Immature natural killer cell (primary cell): ENCODE data around the gene GSC. TPM values are rescaled to one million over a fixed set of nuclear protein-coding genes. Genes with fewer than 3 reads are reported as not detected.

Experiments used
- DNase-seq, 3 donors: peaks; one replicate each; pipeline ENCODE4 v3.0.0; 2022; ENCODE audit warnings: mixed read lengths in 1 of 3
- H3K27ac Mint-ChIP-seq, 6 donors: one replicate each; pipeline ENCODE4 v1.8.0; 2020; ENCODE audit warnings: mixed read lengths in 6 of 6, mild to moderate bottlenecking in 5 of 6, inconsistent platforms in 4 of 6, moderate library complexity in 3 of 6
- H3K27me3 Mint-ChIP-seq, 3 donors: one replicate each; pipeline ENCODE4 v1.8.0; 2020 to 2021; ENCODE audit warnings: low read depth in 3 of 3, mild to moderate bottlenecking in 3 of 3, mixed read lengths in 3 of 3, moderate library complexity in 3 of 3, inconsistent platforms in 1 of 3
- H3K36me3 Mint-ChIP-seq, 3 donors: one replicate each; pipeline ENCODE4 v1.8.0; 2020; ENCODE audit warnings: mixed read lengths in 3 of 3, inconsistent platforms in 2 of 3, mild to moderate bottlenecking in 2 of 3
- H3K4me1 Mint-ChIP-seq, 2 donors: one replicate each; pipeline ENCODE4 v1.8.0; 2020; ENCODE audit warnings: inconsistent platforms in 2 of 2, mild to moderate bottlenecking in 2 of 2, mixed read lengths in 2 of 2, moderate library complexity in 1 of 2
- H3K4me3 Mint-ChIP-seq, 5 donors: one replicate each; pipeline ENCODE4 v1.8.0; 2020; ENCODE audit warnings: mild to moderate bottlenecking in 5 of 5, mixed read lengths in 5 of 5, inconsistent platforms in 3 of 5, moderate library complexity in 3 of 5
- H3K9me3 Mint-ChIP-seq, 6 donors: one replicate each; pipeline ENCODE4 v1.8.0; 2020; ENCODE audit warnings: mild to moderate bottlenecking in 6 of 6, mixed read lengths in 6 of 6, inconsistent platforms in 4 of 6, moderate library complexity in 3 of 6
- polyA plus RNA-seq, 3 donors: library from polyadenylated mRNA; unstranded; fragments of 300-500 nt; fragmentation: Illumina TruSeq; gene quantifications; one replicate each; pipeline ENCODE4 v1.2.3, GENCODE V29; 2021

GSC gene
- polyA plus RNA-seq, 3 donors from 2014 or later = not detected

GRCh38 chr14:94779713-94780112 lies 9.8 kb upstream of the GSC start:
- H3K4me3 Mint-ChIP-seq = no peak overlapping the region
- no peaks in the 10 kb centered on the region for H3K36me3 Mint-ChIP-seq
- DNase-seq = no peak
- no peaks in the 10 kb centered on the region for H3K4me1 Mint-ChIP-seq
- peaks cover 0 to 3% (median 0%) of the 10 kb centered on the region in 6 donors for H3K9me3 Mint-ChIP-seq
- peaks cover 16 to 41% (median 22%) of the 10 kb centered on the region in 3 donors for H3K27me3 Mint-ChIP-seq
- H3K27ac Mint-ChIP-seq = no peak overlapping the region

- Mint-ChIP-seq H3K27ac (no peak overlapping the region), H3K4me3 (no peak overlapping the region), H3K27me3 (peaks cover 45 to 64% (median 52%) of the 10 kb centered on the region in 3 donors), H3K36me3 (peaks cover 0 to 6% (median 0%) of the 10 kb centered on the region in 3 donors), H3K9me3 (peaks cover 0 to 3% (median 0%) of the 10 kb centered on the region in 6 donors), H3K4me1 (peaks cover 0 to 2% of the 10 kb centered on the region in 2 donors)
- no peak for DNase-seq
These were observed 5.9 kb upstream of the GSC start for GRCh38 chr14:94775871-94776210.

GRCh38 chr14:94775091-94775870 lies 5.4 kb upstream of the GSC start:
- Mint-ChIP-seq H3K27me3 (peaks cover 48 to 69% (median 57%) of the 10 kb centered on the region in 3 donors), H3K27ac (no peak overlapping the region), H3K9me3 (peaks cover 0 to 3% (median 0%) of the 10 kb centered on the region in 6 donors), H3K4me3 (no peak overlapping the region), H3K36me3 (peaks cover 0 to 6% (median 0%) of the 10 kb centered on the region in 3 donors), H3K4me1 (peaks cover 0 to 7% of the 10 kb centered on the region in 2 donors)
- DNase-seq = no peak

- H3K4me3 Mint-ChIP-seq = no peak overlapping the region
- H3K4me1 Mint-ChIP-seq = peaks cover 0 to 7% of the 10 kb centered on the region in 2 donors
- H3K27ac Mint-ChIP-seq = peak overlapping the region in 1 of 6 donors; percentile 20
- peaks cover 0 to 6% (median 0%) of the 10 kb centered on the region in 3 donors for H3K36me3 Mint-ChIP-seq
- peaks cover 0 to 3% (median 0%) of the 10 kb centered on the region in 6 donors for H3K9me3 Mint-ChIP-seq
- H3K27me3 Mint-ChIP-seq = peaks cover 51 to 69% (median 57%) of the 10 kb centered on the region in 3 donors
- no peak for DNase-seq
These were observed 4.6 kb upstream of the GSC start for GRCh38 chr14:94774344-94775090.

DNA sequence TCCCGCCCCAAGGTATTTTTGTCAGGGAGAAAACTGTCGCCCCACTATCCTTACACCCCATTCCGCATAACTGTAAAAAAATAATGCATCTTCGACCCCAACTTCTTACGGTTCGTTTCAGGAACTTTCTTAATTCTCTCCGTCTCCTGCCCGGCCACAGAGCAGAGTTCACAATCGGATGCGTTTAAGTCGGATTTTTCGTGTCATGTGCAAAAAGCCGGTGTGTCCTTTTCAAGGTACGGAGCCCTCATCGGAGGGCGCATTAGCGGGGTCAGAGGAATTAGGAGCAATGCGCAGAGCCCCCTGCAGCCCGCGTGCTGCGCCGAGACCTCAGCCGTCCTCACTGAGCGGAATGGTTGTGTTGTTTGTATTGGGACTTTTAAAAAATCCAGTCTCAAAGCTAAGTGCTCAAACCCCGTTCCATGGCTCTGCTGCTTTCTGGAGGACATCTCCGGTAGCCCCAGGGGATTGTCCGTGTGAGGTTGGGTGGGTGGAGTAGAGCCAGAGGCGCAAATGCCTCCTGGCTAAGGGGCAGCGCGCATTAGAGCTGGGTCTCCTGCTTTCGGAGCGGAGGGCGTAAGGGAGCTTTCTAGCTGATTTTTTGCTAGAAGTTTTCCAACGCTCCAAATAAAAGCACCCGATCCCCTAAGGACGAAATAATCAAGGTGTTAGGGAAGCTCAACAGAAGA lies 3.9 kb upstream of the GSC start:
- no peak for DNase-seq
- Mint-ChIP-seq H3K27ac (peak overlapping the region in 1 of 6 donors; percentile 20), H3K9me3 (peaks cover 0 to 3% (median 0%) of the 10 kb centered on the region in 6 donors), H3K36me3 (peaks cover 0 to 6% (median 0%) of the 10 kb centered on the region in 3 donors), H3K27me3 (peaks cover 55 to 72% (median 55%) of the 10 kb centered on the region in 3 donors), H3K4me1 (peaks cover 0 to 10% of the 10 kb centered on the region in 2 donors), H3K4me3 (peak overlapping the region in 1 of 5 donors; percentile 28)

DNA sequence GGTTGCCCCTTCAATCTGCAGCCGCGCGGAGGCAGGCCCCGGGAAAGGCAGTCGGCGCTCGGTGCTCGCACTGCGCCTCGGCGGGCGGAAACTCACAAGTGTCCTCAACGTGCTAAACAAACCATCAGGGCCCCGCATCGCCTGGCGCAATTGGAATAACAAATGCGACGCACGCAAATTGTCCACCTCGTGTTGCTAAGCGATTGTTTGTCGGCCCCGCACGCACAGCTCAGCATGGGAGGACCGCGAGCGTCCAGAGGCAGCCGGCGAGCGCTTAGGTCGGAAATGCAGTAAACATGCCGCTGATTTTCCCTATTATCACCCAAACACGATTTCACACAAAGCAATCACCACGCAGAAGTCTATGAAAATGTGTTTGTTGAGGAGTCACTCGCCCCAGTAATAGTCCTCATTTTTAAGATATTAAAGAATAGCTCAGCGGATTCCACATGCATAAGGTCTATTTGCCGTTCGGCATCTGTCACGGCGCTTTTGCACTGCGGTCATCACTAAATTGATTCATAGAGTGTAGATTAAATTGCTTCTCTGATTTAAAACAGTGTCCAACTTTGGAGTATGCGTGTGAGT lies 3.2 kb upstream of the GSC start:
- Mint-ChIP-seq H3K27ac (peak overlapping the region in 1 of 6 donors; percentile 20), H3K4me3 (peak overlapping the region in 1 of 5 donors; percentile 28), H3K27me3 (peaks cover 55 to 66% (median 59%) of the 10 kb centered on the region in 3 donors), H3K36me3 (peaks cover 0 to 6% (median 0%) of the 10 kb centered on the region in 3 donors), H3K4me1 (peaks cover 5 to 14% of the 10 kb centered on the region in 2 donors), H3K9me3 (peaks cover 0 to 3% (median 0%) of the 10 kb centered on the region in 6 donors)
- no peak for DNase-seq

DNA sequence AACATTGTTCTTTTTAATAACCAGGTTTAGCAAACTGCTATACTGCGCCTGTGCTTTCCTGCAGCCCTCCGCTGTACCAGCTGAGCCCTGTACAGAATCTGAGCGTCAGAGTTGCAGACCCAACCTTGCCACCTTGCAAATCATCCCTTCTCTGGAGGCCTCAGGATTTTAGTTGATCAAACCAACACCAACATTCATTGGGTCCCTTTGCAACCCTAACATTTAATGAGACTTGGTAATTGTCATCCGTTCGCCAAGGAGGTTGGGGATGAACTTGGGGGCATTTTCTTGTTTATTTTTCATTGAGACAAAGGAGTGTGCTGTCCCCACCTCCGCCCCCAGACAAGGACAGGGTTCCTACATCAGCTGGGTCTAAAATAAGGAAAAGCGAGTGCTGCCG lies 2.6 kb upstream of the GSC start:
- H3K36me3 Mint-ChIP-seq = peaks cover 0 to 6% (median 0%) of the 10 kb centered on the region in 3 donors
- peaks cover 6 to 16% of the 10 kb centered on the region in 2 donors for H3K4me1 Mint-ChIP-seq
- H3K4me3 Mint-ChIP-seq = peak overlapping the region in 2 of 5 donors; percentile 5 to 8
- H3K27ac Mint-ChIP-seq = no peak overlapping the region
- peaks cover 0 to 3% (median 0%) of the 10 kb centered on the region in 6 donors for H3K9me3 Mint-ChIP-seq
- peaks cover 57 to 62% (median 61%) of the 10 kb centered on the region in 3 donors for H3K27me3 Mint-ChIP-seq
- DNase-seq = no peak

DNA sequence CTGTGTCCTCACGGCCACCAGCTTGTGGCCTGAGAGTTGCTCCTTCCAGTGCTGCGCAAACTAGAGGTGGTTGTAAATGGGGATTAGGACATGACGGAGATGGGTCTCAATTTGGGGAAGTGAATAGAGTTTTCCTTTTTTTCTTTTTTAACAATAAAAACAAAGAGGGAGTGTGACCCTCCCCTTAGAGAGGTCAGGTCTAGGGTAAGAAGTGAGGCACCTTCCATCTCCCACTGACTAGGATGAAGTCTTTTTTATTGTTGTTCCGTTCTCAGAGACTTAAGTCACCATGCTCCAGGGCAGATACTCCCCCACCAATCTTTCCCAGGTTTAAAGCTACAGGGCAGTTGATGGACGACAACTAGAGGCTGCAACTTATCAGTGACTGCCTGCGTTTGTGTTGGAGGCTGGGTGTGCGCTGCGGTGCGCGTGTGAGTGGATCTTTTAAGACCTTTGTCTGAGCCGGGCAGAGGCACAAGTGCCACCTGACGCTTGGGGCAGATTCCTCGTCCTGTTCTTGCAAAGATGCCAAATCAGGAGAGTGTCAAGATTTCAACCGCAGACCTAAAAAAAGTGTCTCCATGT lies 2.1 kb upstream of the GSC start:
- peak overlapping the region in 4 of 5 donors; percentile 7 to 51 (median 19) for H3K4me3 Mint-ChIP-seq
- H3K36me3 Mint-ChIP-seq = peaks cover 0 to 6% (median 0%) of the 10 kb centered on the region in 3 donors
- peaks cover 58 to 59% (median 58%) of the 10 kb centered on the region in 3 donors for H3K27me3 Mint-ChIP-seq
- no peak for DNase-seq
- peak overlapping the region in 1 of 6 donors; percentile 26 for H3K27ac Mint-ChIP-seq
- H3K4me1 Mint-ChIP-seq = peaks cover 6 to 16% of the 10 kb centered on the region in 2 donors
- peaks cover 0 to 3% (median 0%) of the 10 kb centered on the region in 6 donors for H3K9me3 Mint-ChIP-seq

DNA sequence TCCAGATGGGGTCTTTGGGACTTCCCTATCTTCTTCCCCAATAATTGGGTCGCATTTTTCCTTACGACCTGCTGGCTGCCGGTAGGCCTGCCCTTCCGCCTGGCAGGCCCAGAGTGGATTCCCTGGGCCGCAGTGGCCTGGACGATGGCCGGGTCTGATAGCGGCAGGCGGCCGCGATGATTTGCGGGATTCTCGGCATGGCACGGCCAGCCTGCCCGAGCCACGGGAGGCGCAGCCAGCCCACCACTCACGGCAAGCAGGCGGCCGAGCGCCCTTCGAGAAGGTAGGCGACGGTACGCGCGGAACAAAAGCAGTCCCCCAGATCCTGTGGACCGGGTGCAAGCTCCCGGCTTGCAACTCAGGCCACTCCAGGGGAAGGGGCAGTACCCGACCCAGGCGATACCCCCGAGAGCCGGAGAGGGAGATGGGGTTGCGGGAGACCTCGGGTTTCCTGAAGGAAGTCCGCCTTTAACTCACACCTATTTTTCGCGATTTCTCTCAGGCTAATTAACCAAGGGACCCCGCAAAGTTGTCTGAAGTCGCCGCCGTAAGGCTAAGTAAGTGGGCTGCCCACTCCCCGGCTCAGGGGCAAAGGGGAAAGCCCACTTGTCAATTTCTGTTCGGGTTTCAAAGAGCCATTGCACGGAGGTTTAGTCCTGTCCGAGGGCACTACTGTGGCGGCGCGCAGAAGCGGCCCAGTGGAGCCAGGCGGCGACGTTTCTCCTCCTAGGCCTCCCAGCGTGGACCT lies 1.4 kb upstream of the GSC start:
- peaks cover 6 to 16% of the 10 kb centered on the region in 2 donors for H3K4me1 Mint-ChIP-seq
- no peak overlapping the region for H3K27ac Mint-ChIP-seq
- H3K4me3 Mint-ChIP-seq = peak overlapping the region in 4 of 5 donors; percentile 27 to 77 (median 67)
- H3K36me3 Mint-ChIP-seq = peaks cover 0 to 6% (median 0%) of the 10 kb centered on the region in 3 donors
- DNase-seq = no peak
- H3K27me3 Mint-ChIP-seq = peaks cover 55 to 59% (median 56%) of the 10 kb centered on the region in 3 donors
- H3K9me3 Mint-ChIP-seq = peaks cover 0 to 3% (median 0%) of the 10 kb centered on the region in 6 donors

- H3K27me3 Mint-ChIP-seq = peaks cover 51 to 57% (median 53%) of the 10 kb centered on the region in 3 donors
- H3K36me3 Mint-ChIP-seq = peaks cover 0 to 6% (median 0%) of the 10 kb centered on the region in 3 donors
- H3K9me3 Mint-ChIP-seq = peaks cover 0 to 3% (median 0%) of the 10 kb centered on the region in 6 donors
- no peak for DNase-seq
- peak overlapping the region; percentile 45 to 77 (median 72) for H3K4me3 Mint-ChIP-seq
- H3K27ac Mint-ChIP-seq = no peak overlapping the region
- H3K4me1 Mint-ChIP-seq = peaks cover 6 to 16% of the 10 kb centered on the region in 2 donors
These were observed 873 bp upstream of the GSC start for GRCh38 chr14:94770815-94771157.

DNA sequence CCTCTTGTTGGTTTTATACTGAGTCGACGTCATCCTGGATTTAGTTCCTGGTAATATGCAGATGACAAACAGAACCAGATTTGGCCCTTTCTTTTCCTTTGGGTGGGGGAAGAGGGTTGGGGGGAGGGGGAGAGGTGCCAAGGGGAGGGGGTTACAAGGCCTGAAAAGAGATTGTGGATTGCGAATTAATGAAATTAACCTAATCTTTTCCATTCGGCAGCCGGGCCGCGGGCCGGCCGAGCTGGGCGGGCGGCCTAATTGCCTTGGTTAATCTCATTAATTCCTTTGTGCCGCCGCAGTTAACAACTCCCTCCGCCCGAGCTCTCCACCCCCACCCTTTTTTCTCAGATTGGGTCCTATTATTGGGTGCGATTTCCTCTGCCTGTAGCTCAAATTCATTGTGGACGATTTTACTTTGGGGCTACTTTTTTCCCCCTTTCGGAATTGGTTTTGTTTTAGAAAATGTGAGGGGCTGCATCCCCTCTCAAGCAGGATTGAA lies 387 bp upstream of the GSC start:
- Mint-ChIP-seq H3K27me3 (peaks cover 49 to 53% (median 52%) of the 10 kb centered on the region in 3 donors), H3K36me3 (peaks cover 0 to 6% (median 0%) of the 10 kb centered on the region in 3 donors), H3K4me1 (peaks cover 6 to 16% of the 10 kb centered on the region in 2 donors), H3K9me3 (peaks cover 0 to under 1% (median 0%) of the 10 kb centered on the region in 6 donors), H3K4me3 (peak overlapping the region; percentile 45 to 77 (median 72)), H3K27ac (no peak overlapping the region)
- no peak for DNase-seq
